IPS-11a (cell line): ENCODE results near the gene MALAT1.

ENCODE experiments used
- H3K4me3 ChIP-seq: one replicate; pipeline ENCODE4 v1.5.1; 2013; ENCODE audit warnings: low read depth, low read length, control low read depth

The MALAT1 gene

DNA sequence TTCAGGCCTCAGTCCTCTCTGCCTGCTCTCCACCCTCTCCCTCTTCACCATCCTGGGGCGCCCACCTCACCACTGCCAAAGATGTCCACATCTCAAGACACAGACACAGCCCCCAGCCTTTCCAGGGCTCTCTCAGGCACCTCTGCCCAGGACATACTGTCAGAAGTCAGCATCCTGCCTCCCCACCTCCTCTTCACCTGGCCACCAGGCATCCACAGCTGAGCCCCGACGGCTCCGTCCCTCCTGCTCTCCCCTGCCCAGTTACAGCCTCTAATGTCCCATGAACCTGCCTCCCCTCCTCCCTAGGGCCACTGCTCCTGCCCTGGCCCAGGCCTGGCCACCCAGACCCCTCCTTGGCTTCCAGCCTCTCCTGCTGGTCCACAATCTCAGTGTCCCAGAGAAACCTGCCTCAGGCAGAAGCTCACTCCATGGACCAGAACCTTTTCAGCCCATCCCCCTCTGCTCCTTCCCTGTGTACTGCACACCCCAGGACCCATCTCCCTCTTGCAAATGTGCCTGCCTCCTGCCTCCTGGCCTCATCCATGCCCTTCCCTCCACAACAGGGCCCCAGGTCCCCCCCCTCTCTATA lies 56.1 kb downstream of the MALAT1 start:
- H3K4me3 ChIP-seq, result no peak overlapping the region

DNA sequence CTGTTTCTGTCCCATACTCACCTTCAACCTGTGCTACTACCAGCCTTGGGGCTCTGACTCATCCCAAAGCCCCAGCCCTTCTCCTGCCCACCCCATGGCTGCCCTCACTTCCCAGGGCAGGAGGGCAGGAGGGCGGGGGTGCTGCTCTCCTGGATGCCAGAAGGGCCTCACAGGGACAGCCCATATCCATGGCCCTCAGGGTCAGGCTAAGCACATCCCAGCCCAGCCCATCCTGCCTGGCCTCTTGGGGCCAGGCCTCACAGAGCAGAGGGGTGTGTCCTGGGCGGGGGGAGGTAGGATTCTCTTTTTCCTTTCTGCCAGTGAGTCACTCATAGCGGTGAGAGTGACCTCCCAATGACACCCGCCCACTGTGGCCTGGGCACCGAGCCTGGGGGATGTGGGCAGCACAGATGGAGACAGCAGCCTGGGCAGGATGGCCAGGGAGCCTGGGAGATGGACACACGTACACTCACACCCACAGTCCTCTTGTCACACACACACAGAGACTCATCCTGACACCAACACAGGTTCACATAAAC lies 56.9 kb downstream of the MALAT1 start:
- no peak overlapping the region for H3K4me3 ChIP-seq
